KMS-11 (cell line): ENCODE measurements around the gene BRD4.

Experiments
- H2AFZ ChIP-seq: fragments of 200-600 bp; sonication (generic); 2 replicates; pipeline ENCODE4 v1.6.1; 2016; ENCODE audit warnings: antibody characterized with exemption, mixed run types, low read depth
- H3K27ac ChIP-seq: fragments of 200-600 bp; sonication (generic); 2 replicates; pipeline ENCODE4 v1.6.1; 2016; ENCODE audit warnings: mild to moderate bottlenecking, mixed run types
- H3K27me3 ChIP-seq: fragments of 200-600 bp; sonication (generic); 2 replicates; pipeline ENCODE4 v1.6.1; 2017; ENCODE audit warnings: mild to moderate bottlenecking, low read depth, mixed run types, moderate library complexity; ENCODE audit not compliant: insufficient read depth
- H3K36me3 ChIP-seq: fragments of 200-600 bp; sonication (generic); 2 replicates; pipeline ENCODE4 v1.6.1; 2017; ENCODE audit warnings: mild to moderate bottlenecking, mixed run types; ENCODE audit not compliant: insufficient read depth
- H3K4me1 ChIP-seq: fragments of 200-600 bp; sonication (generic); 2 replicates; pipeline ENCODE4 v1.6.1; 2016; ENCODE audit warnings: mild to moderate bottlenecking, low read depth, mixed run types; ENCODE audit not compliant: poor library complexity, severe bottlenecking
- H3K4me2 ChIP-seq: fragments of 200-600 bp; sonication (generic); 2 replicates; pipeline ENCODE4 v1.7.0; 2016; ENCODE audit warnings: mild to moderate bottlenecking, mixed run types
- H3K4me3 ChIP-seq: fragments of 200-600 bp; sonication (generic); IDR thresholded peaks from 2 replicates; pipeline ENCODE4 v1.6.1; 2017; ENCODE audit warnings: low read depth, low read length, mixed read lengths; ENCODE audit not compliant: insufficient read depth
- H3K79me2 ChIP-seq: fragments of 200-600 bp; sonication (generic); 2 replicates; pipeline ENCODE4 v1.6.1; 2016; ENCODE audit warnings: low read depth, mixed run types; ENCODE audit not compliant: insufficient read depth
- H3K9ac ChIP-seq: fragments of 200-600 bp; sonication (generic); 2 replicates; pipeline ENCODE4 v1.6.1; 2016; ENCODE audit warnings: mild to moderate bottlenecking, mixed run types
- H4K20me1 ChIP-seq: fragments of 200-600 bp; sonication (generic); 2 replicates; pipeline ENCODE4 v1.6.1; 2016; ENCODE audit warnings: mild to moderate bottlenecking, mixed run types; ENCODE audit not compliant: insufficient read depth
- TF ChIP-seq, protein P1 (sequence below): fragments of 200-600 bp; sonication (generic); conservative IDR thresholded peaks from 2 replicates; pipeline ENCODE4 v1.6.1; 2017; ENCODE audit warnings: low read depth, mild to moderate bottlenecking, antibody characterized with exemption, low read length, moderate library complexity, mixed read lengths

Gene BRD4

DNA sequence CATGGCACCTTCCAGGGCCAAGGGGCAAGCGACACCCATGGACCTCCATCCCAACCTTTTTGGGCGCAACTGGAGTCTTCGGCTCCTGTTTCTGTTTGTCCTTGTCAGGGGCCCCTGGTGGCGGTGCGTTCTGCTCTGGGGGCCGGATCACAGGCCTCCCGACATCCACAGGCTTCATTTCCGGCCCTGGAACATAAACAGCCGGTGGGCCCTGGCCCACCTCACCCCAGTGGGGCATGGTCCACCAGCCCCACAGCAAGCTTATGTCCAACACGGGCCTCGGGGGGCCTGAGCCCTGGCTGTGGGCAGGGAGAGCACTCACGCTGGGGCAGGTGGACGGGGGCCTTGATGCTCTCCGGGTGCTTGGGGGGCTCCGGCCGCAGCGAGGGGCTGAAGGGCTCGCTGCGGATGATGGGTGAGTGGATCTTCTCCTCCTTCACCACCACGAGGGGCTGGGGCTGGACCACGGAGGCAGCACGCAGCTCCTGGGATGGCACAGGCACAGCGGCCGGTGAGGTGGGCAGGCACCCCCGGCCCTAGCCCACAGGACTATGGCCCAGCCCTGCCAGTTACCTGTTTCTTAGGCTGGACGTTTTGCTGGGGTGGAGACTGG, 92.9 kb downstream of the BRD4 start:
- Histone ChIP-seq H3K79me2 (no peaks in the 10 kb centered on the region), H3K27ac (no peak overlapping the region), H2AFZ (no peak overlapping the region), H3K27me3 (no peaks in the 10 kb centered on the region), H3K9ac (no peak overlapping the region), H3K4me2 (no peak overlapping the region), H3K4me1 (no peaks in the 10 kb centered on the region), H3K36me3 (no peaks in the 10 kb centered on the region), H3K4me3 (no peak overlapping the region), H4K20me1 (no peaks in the 10 kb centered on the region)
- TF ChIP-seq, protein P1, sequence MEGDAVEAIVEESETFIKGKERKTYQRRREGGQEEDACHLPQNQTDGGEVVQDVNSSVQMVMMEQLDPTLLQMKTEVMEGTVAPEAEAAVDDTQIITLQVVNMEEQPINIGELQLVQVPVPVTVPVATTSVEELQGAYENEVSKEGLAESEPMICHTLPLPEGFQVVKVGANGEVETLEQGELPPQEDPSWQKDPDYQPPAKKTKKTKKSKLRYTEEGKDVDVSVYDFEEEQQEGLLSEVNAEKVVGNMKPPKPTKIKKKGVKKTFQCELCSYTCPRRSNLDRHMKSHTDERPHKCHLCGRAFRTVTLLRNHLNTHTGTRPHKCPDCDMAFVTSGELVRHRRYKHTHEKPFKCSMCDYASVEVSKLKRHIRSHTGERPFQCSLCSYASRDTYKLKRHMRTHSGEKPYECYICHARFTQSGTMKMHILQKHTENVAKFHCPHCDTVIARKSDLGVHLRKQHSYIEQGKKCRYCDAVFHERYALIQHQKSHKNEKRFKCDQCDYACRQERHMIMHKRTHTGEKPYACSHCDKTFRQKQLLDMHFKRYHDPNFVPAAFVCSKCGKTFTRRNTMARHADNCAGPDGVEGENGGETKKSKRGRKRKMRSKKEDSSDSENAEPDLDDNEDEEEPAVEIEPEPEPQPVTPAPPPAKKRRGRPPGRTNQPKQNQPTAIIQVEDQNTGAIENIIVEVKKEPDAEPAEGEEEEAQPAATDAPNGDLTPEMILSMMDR, result no peak

DNA sequence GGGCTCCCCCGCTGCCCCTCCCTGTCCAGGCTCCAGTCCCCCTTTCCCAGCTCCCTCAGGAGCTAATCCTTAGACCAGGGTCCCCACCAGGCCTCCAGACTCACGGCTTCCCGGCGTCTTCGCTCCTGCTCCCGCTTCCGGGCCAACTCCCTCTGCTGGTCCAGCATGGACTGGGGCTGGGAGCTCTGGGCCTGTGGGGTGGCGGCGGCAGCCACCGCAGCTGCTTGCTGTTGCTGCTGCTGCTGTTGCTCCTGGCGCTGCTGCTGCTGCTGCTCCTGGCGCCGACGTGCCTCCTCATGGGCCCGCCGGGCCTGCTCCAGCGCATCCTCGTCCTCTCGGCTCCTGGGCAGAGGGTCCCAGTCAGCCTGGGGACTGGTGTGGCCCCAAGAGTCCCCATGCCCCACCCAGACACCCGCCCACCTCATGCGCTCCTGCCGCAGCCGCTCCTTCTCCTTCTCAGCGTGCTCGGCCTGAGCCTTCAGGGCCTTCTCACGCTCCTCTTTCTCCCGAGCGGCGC, 93.6 kb downstream of the BRD4 start:
- Histone ChIP-seq H3K4me3 (no peak overlapping the region), H3K27me3 (no peaks in the 10 kb centered on the region), H3K27ac (no peak overlapping the region), H3K79me2 (no peaks in the 10 kb centered on the region), H3K36me3 (no peaks in the 10 kb centered on the region), H3K4me1 (no peaks in the 10 kb centered on the region), H3K4me2 (no peak overlapping the region), H4K20me1 (no peaks in the 10 kb centered on the region), H3K9ac (no peak overlapping the region), H2AFZ (no peak overlapping the region)
- TF ChIP-seq, protein P1, result no peak

DNA sequence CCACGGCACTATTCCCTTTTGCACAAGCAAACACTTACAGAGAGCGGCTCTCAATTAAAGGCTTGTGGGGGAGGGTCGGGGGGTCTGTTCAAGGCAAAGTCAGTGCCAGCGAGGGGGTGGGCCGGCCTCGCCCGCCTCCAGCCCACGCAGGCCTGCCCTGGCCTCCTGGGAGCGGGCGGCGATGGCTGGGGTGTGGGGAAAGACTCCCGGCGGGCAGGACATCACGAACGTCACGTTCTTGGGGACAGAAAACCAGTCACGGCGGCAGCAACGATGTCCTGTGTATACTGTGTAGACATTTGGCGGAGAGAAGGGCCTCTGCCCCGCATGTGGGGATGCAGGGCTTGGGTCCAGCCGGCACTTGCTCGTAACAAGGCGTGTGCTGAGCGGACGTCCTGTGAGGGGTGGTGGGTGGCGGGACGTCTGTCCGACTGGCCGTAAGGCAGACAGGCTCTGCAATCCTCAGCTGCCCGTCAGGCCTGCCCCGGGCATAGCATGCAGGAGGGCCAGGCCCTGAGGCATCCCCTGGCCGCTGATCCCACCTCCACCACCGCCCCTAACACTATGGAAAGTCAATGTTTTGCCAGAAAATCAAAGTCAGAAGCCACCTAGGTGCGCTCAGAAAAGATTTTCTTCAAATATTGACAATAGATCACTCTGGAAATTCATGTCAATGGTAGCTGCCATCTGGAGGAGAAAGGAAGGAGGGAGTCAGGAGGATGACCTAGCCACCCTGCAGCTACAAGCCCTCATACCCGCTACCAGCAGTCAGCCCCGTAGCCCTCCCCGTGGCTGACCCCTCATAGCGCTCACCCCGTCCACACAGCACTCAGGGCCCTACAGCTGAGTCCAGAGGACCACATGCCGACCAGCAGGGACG, 94.3 kb downstream of the BRD4 start:
- no peak overlapping the region for H2AFZ ChIP-seq
- no peak overlapping the region for H3K27ac ChIP-seq
- TF ChIP-seq, protein P1, result no peak
- no peak overlapping the region for H3K9ac ChIP-seq
- no peaks in the 10 kb centered on the region for H3K27me3 ChIP-seq
- no peaks in the 10 kb centered on the region for H4K20me1 ChIP-seq
- H3K4me2 ChIP-seq, result no peak overlapping the region
- H3K4me3 ChIP-seq, result no peak overlapping the region
- no peaks in the 10 kb centered on the region for H3K36me3 ChIP-seq
- no peaks in the 10 kb centered on the region for H3K79me2 ChIP-seq
- H3K4me1 ChIP-seq, result no peaks in the 10 kb centered on the region

DNA sequence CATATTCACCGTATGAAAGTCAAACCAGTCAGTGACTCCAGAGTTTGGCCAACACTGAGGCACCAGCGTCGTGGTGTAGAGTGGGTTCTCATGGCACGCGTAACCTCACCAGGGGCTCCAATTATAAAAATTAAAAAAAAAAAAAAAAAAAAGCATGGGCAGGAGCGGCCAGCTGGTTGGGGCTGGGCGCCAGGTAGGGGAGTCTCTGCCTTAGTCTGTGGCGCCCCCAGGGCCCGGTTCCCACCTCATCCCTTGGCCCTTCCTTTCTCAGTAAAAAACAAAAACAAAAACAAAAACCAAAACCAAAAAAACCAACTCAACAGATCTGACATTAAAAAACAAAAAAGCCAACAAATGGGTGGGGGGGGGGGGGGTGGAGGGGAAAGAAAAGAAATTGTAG, 95.5 kb downstream of the BRD4 start:
- H3K27me3 ChIP-seq, result no peaks in the 10 kb centered on the region
- H3K4me2 ChIP-seq, result no peak overlapping the region
- no peaks in the 10 kb centered on the region for H4K20me1 ChIP-seq
- H3K79me2 ChIP-seq, result no peaks in the 10 kb centered on the region
- TF ChIP-seq, protein P1, result no peak
- H2AFZ ChIP-seq, result no peak overlapping the region
- H3K27ac ChIP-seq, result no peak overlapping the region
- H3K36me3 ChIP-seq, result no peaks in the 10 kb centered on the region
- H3K4me3 ChIP-seq, result no peak overlapping the region
- no peaks in the 10 kb centered on the region for H3K4me1 ChIP-seq
- H3K9ac ChIP-seq, result no peak overlapping the region
